Sigmoid colon (tissue), 4 donors: ENCODE measurements around the gene SPAG8.

ENCODE experiments used
- CTCF ChIP-seq, 4 experiments: fragments of 450-650 bp in 3 of 4; fragments of 200-600 bp in 1 of 4; IDR thresholded peaks; one replicate each; pipeline ENCODE4 v1.5.1; 2016 to 2019; ENCODE audit warnings: antibody characterized with exemption in 4 of 4, mild to moderate bottlenecking in 3 of 4, moderate library complexity in 2 of 4
- EP300 ChIP-seq, 4 donors: sonication (generic); formaldehyde crosslinking; IDR thresholded peaks; one replicate each; pipeline ENCODE4 v1.6.1; 2017; ENCODE audit warnings: antibody characterized with exemption in 4 of 4
- POLR2A ChIP-seq, 2 donors: fragments of 450-650 bp; IDR thresholded peaks; one replicate each; pipeline ENCODE4 v1.6.1; 2016; ENCODE audit warnings: antibody characterized with exemption in 2 of 2, mild to moderate bottlenecking in 2 of 2, moderate library complexity in 2 of 2
- POLR2AphosphoS5 ChIP-seq, 4 donors: sonication (generic); formaldehyde crosslinking; IDR thresholded peaks; one replicate each; pipeline ENCODE4 v1.6.1; 2017; ENCODE audit warnings: antibody characterized with exemption in 4 of 4

- peak; percentile 54 to 85 (median 79) for TF ChIP-seq CTCF (IDR thresholded peaks at IDR 0.05)
- TF ChIP-seq POLR2A (IDR thresholded peaks at IDR 0.05), result no peak
- no peak for TF ChIP-seq POLR2AphosphoS5 (IDR thresholded peaks at IDR 0.05)
- no peak for TF ChIP-seq EP300 (IDR thresholded peaks at IDR 0.05)
These were observed 14.1 kb upstream of the SPAG8 start for GRCh38 chr9:35826071-35826701.
